ENCODE measurements around the gene SOCS7. TPM values are rescaled to one million over a fixed set of nuclear protein-coding genes. Genes with fewer than 3 reads are reported as not detected.

SOCS7 gene, protein sequence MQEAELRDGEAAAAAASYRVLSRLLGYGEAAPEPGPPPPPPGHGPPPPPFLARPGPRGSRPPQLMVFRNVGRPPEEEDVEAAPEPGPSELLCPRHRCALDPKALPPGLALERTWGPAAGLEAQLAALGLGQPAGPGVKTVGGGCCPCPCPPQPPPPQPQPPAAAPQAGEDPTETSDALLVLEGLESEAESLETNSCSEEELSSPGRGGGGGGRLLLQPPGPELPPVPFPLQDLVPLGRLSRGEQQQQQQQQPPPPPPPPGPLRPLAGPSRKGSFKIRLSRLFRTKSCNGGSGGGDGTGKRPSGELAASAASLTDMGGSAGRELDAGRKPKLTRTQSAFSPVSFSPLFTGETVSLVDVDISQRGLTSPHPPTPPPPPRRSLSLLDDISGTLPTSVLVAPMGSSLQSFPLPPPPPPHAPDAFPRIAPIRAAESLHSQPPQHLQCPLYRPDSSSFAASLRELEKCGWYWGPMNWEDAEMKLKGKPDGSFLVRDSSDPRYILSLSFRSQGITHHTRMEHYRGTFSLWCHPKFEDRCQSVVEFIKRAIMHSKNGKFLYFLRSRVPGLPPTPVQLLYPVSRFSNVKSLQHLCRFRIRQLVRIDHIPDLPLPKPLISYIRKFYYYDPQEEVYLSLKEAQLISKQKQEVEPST
- 17.9 and 18.9 TPM in 2 replicates for total RNA-seq (2013; cell fraction: nucleolus; rRNA removed)
- 6.9 and 7.2 TPM in 2 replicates for total RNA-seq (2014; rRNA removed)
- 8.8 and 9.5 TPM in 2 replicates for total RNA-seq (2014; rRNA removed; fragmentation: Illumina TruSeq; extraction: Trizol)
- 12.7 and 12.8 TPM in 2 replicates for total RNA-seq (2021)
- 5.0 TPM for polyA plus RNA-seq (2011; ENCODE audit: low read depth)
- 8.1 and 10.1 TPM in 2 replicates for polyA plus RNA-seq (2011; rRNA removed)
- polyA plus RNA-seq (2011; cell fraction: cytosol; rRNA removed), result 11.9 and 12.9 TPM in 2 replicates
- 10.4 and 13.0 TPM in 2 replicates for polyA plus RNA-seq (2011; cell fraction: nucleus; rRNA removed)
- polyA plus RNA-seq (2012), result 7.6 and 9.5 TPM in 2 replicates
- 8.4 and 10.0 TPM in 2 replicates for polyA plus RNA-seq (2014; fragmentation: Illumina TruSeq; extraction: Trizol)
- polyA plus RNA-seq (2014; fragmentation: Nextera tagmentation; extraction: Ambion mirVana), result 1 to 10 TPM in 1 of 2 experiments, under 1 TPM in 1; 0.93 to 1.6 TPM
- 7.3 and 9.6 TPM in 2 replicates for polyA plus RNA-seq (2014; rRNA removed)
- 1 to 10 TPM in 1 of 2 experiments, under 1 TPM in 1; 0.68 to 1.1 TPM for polyA plus RNA-seq (2016; fragmentation: Nextera tagmentation; extraction: Ambion mirVana)
- 18.4 and 27.2 TPM in 2 replicates for polyA minus RNA-seq (2011; rRNA and poly(A)+ RNA removed)
- 5.8 and 6.8 TPM in 2 replicates for polyA minus RNA-seq (2011; cell fraction: cytosol; rRNA and poly(A)+ RNA removed)
- 7.0 and 11.2 TPM in 2 replicates for polyA minus RNA-seq (2011; cell fraction: nucleus; rRNA and poly(A)+ RNA removed)
- Bru-seq, nascent RNA, result percentile 61 among the genes with signal in this experiment
- percentile 73 among the genes with signal in this experiment for BruChase-seq, experiment 1, labeled RNA remaining after a 6-hour chase
- BruChase-seq, experiment 2, labeled RNA remaining after a 2-hour chase, result percentile 71 among the genes with signal in this experiment
- long read RNA-seq, experiment 1, partial matches to known transcripts, result 0 of 1 reads
- long read RNA-seq, experiment 1, other reads (novel, unspliced or antisense), result 1 of 1 reads
- long read RNA-seq, experiment 2, result 0 reads

DNA sequence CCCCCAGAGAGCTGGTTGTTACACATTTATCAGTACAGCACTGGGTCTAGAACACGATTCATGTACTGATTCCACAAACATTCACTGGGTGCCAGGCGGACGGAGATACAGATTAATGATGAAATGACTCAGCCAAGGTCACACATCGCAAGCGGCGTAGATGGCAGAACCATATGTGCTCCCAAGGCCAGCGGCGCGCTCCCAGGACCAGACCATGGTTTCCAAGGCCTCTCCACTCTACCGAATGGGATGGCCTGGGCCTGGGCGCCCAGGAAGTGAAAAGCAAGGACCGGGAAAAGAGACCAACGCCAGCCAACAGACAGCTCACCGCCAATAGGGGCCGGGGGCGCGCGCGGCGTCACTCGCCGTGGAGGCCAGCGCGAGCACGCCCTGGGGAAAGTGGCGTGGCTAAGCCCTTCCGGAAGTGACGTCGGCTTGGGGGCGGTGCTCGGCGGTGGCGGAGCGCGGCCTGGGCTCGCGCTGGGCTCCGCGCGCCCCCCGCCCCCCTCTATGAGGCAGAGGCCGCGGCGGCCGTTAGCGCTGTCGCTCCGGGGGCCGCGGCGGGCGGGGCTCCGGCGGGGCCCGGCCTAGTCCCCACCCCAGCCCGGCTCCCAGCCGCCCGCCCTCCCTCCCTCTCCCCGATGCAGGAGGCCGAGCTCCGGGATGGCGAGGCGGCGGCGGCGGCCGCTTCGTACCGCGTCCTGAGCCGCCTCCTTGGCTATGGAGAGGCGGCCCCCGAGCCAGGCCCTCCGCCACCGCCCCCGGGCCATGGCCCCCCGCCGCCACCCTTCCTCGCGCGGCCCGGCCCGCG is at the start of gene SOCS7:
SOCS7 (plus strand) TSS at position 433 of the 811 bp plus-strand sequence; CDS start at position 642, 209 bp downstream.
- intact Hi-C loops (cut with micrococcal nuclease; ENCODE audit: unreplicated experiment), result loop anchor here (10.0 kb wide), 1 partner anchor 323 kb away; the partner anchor contains the start of gene EPOP
- Histone ChIP-seq H4K20me1 (ENCODE audit: control insufficient read depth, insufficient read depth) (no peaks in the 10 kb centered on the region), H2AFZ (ENCODE audit: control insufficient read depth, low read depth, low read length) (peak within 1 kb of the TSS; percentile 98), H3K4me1 (ENCODE audit: control insufficient read depth, insufficient read depth, low read length) (peaks cover 4% of the 10 kb centered on the region), H3K9ac (ENCODE audit: control insufficient read depth, insufficient read depth, low read length) (peak within 1 kb of the TSS; percentile 84), H3K4me3 (peak within 1 kb of the TSS; percentile 75), H3K79me2 (ENCODE audit: control insufficient read depth, insufficient read depth, low read length) (peaks cover 8% of the 10 kb centered on the region), H3K9me3 (replicated peaks; ENCODE audit: control insufficient read depth, insufficient read depth, low read length) (no peaks in the 10 kb centered on the region), H3K27me3 (replicated peaks in 1 of 2; ENCODE audit: control insufficient read depth in 2 of 2, insufficient read depth in 2 of 2, low read length in 1 of 2) (no peaks in the 10 kb centered on the region), H3K36me3 (ENCODE audit: control insufficient read depth in 2 of 2, insufficient read depth in 2 of 2, low read length in 1 of 2) (no peaks in the 10 kb centered on the region), H3K4me2 (ENCODE audit: control insufficient read depth, insufficient read depth) (peak within 1 kb of the TSS; percentile 99), H3K27ac (ENCODE audit: control insufficient read depth, insufficient read depth) (peak within 1 kb of the TSS; percentile 91)
- under 1% methylated on average over 49 of the region's 84 CpGs for WGBS (ENCODE audit: insufficient coverage, insufficient replicate concordance, low lambda C conversion rate, missing lambda C conversion rate)
- FAIRE-seq, result no peak
- ChIA-PET CTCF (interaction anchor here (1.0 to 9.3 kb wide), 6 partner anchors 10 to 134 kb away, joined by 3 to 349 read pairs (median 4); no protein-coding TSS in a partner anchor), SMC1A (ENCODE audit: uncharacterized antibody, unreplicated experiment) (interaction anchor here (0.9 to 7.9 kb wide), 3 partner anchors 14 to 134 kb away, joined by 5 to 161 read pairs (median 6); no protein-coding TSS in a partner anchor), POLR2A (interaction anchor here (0.5 to 1.1 kb wide), 4 partner anchors 61 to 1004 kb away, joined by 3 to 8 read pairs (median 4); partner anchors contain the start of gene ARHGAP23), RAD21 (ENCODE audit: unreplicated experiment) (interaction anchor here (0.6 to 8.4 kb wide), 7 partner anchors 14 to 329 kb away, joined by 3 to 172 read pairs (median 3); no protein-coding TSS in a partner anchor)
- in situ Hi-C loops (cut with MboI), result no loop called here
- DNase-seq (ENCODE audit: low read depth, low spot score), result peak; percentile 58
- no TSS peak for BruUV-seq (replicated peaks)
- ATAC-seq, result peak; percentile 86
- TF ChIP-seq, protein P1, sequence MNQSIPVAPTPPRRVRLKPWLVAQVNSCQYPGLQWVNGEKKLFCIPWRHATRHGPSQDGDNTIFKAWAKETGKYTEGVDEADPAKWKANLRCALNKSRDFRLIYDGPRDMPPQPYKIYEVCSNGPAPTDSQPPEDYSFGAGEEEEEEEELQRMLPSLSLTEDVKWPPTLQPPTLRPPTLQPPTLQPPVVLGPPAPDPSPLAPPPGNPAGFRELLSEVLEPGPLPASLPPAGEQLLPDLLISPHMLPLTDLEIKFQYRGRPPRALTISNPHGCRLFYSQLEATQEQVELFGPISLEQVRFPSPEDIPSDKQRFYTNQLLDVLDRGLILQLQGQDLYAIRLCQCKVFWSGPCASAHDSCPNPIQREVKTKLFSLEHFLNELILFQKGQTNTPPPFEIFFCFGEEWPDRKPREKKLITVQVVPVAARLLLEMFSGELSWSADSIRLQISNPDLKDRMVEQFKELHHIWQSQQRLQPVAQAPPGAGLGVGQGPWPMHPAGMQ (IDR thresholded peaks at IDR 0.05; ENCODE audit: borderline replicate concordance), result no peak
- TF ChIP-seq, protein P2, sequence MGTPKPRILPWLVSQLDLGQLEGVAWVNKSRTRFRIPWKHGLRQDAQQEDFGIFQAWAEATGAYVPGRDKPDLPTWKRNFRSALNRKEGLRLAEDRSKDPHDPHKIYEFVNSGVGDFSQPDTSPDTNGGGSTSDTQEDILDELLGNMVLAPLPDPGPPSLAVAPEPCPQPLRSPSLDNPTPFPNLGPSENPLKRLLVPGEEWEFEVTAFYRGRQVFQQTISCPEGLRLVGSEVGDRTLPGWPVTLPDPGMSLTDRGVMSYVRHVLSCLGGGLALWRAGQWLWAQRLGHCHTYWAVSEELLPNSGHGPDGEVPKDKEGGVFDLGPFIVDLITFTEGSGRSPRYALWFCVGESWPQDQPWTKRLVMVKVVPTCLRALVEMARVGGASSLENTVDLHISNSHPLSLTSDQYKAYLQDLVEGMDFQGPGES (IDR thresholded peaks at IDR 0.05), result no peak
- TF ChIP-seq SREBF2 (IDR thresholded peaks at IDR 0.05; ENCODE audit: low read length) (no peak), MXI1 (IDR thresholded peaks at IDR 0.05; ENCODE audit: low read depth, low read length) (peak; percentile 56; the same call in 1 of the 2 replicates), POLR2A (IDR thresholded peaks at IDR 0.05; ENCODE audit: low read depth, low read length) (peak; percentile 94), SMARCA5 (IDR thresholded peaks at IDR 0.05) (peak; percentile 87), SIN3A (IDR thresholded peaks at IDR 0.05; ENCODE audit: low read depth, low read length) (0 out of 2 replicates have a peak, but pooled peaks have one; percentile 64), ATF7 (IDR thresholded peaks at IDR 0.05; ENCODE audit: low read depth) (0 out of 2 replicates have a peak, but pooled peaks have one; percentile 23), IKZF1 (conservative IDR thresholded peaks at IDR 0.05) (peak; percentile 80), RB1 (IDR thresholded peaks at IDR 0.05; ENCODE audit: borderline replicate concordance) (peak; percentile 73; the same call in 1 of the 2 replicates), CREB1 (IDR thresholded peaks at IDR 0.05; ENCODE audit: low read depth) (peak; percentile 89), ZNF207 (IDR thresholded peaks at IDR 0.05; ENCODE audit: borderline replicate concordance) (no peak; the same call in 1 of the 2 replicates), DPF2 (IDR thresholded peaks at IDR 0.05) (peak; percentile 22; the same call in 1 of the 2 replicates), NR2C1 (IDR thresholded peaks at IDR 0.05) (0 out of 2 replicates have a peak, but pooled peaks have one; percentile 42), FOS (IDR thresholded peaks at IDR 0.05; ENCODE audit: borderline replicate concordance, extremely low read depth, insufficient read length) (no peak)

Data from GM12878 (cell line).